OCI-LY1 (cell line): Measurements from ENCODE around the gene FBXO34.

Experiments used
- H2AFZ ChIP-seq: fragments of 200-600 bp; sonication (generic), shearing (Covaris generic); 2 replicates; pipeline ENCODE4 v1.6.0; 2014; ENCODE audit warnings: antibody characterized with exemption, mild to moderate bottlenecking, low read length
- H3F3A ChIP-seq: fragments of 200-600 bp; sonication (generic), shearing (Covaris generic); 2 replicates; pipeline ENCODE4 v1.6.0; 2014; ENCODE audit warnings: mild to moderate bottlenecking, antibody characterized with exemption, low read length, moderate library complexity; ENCODE audit not compliant: insufficient read depth
- H3K27ac ChIP-seq: fragments of 200-600 bp; sonication (generic); 2 replicates; pipeline ENCODE4 v1.5.1; 2014; ENCODE audit warnings: low read length, mixed run types, mild to moderate bottlenecking, low read depth; ENCODE audit not compliant: poor library complexity, severe bottlenecking
- H3K27me3 ChIP-seq: fragments of 200-600 bp; sonication (generic); 2 replicates; pipeline ENCODE4 v1.6.0; 2014; ENCODE audit warnings: antibody characterized with exemption, mild to moderate bottlenecking, low read length, moderate library complexity; ENCODE audit not compliant: insufficient read depth
- H3K36me3 ChIP-seq: fragments of 200-600 bp; sonication (generic); 2 replicates; pipeline ENCODE4 v1.6.1; 2014; ENCODE audit warnings: mild to moderate bottlenecking, antibody characterized with exemption, low read length, moderate library complexity, mixed read lengths; ENCODE audit not compliant: insufficient read depth
- H3K4me1 ChIP-seq: fragments of 200-600 bp; sonication (generic); 2 replicates; pipeline ENCODE4 v1.5.1; 2014; ENCODE audit warnings: mild to moderate bottlenecking, low read length, moderate library complexity; ENCODE audit not compliant: insufficient read depth, severe bottlenecking
- H3K4me2 ChIP-seq: fragments of 200-600 bp; sonication (generic), shearing (Covaris generic); 2 replicates; pipeline ENCODE4 v1.6.1; 2014; ENCODE audit warnings: low read length
- H3K4me3 ChIP-seq: fragments of 200-600 bp; sonication (generic); 2 replicates; pipeline ENCODE4 v1.5.1; 2014; ENCODE audit warnings: low read length, low read depth, mild to moderate bottlenecking, mixed read lengths; ENCODE audit not compliant: poor library complexity, severe bottlenecking
- H3K79me2 ChIP-seq: fragments of 200-600 bp; shearing (Covaris generic); 2 replicates; pipeline ENCODE4 v1.6.1; 2016; ENCODE audit warnings: mixed run types, low read length, mixed read lengths; ENCODE audit not compliant: insufficient read depth
- H3K9ac ChIP-seq: fragments of 200-600 bp; sonication (generic), shearing (Covaris generic); 2 replicates; pipeline ENCODE4 v1.6.1; 2014; ENCODE audit warnings: mild to moderate bottlenecking, low read length, mixed read lengths
- H3K9me2 ChIP-seq: fragments of 200-600 bp; sonication (generic), shearing (Covaris generic); 2 replicates; pipeline ENCODE4 v1.6.1; 2014; ENCODE audit warnings: low read depth, mild to moderate bottlenecking, low read length, mixed read lengths
- H3K9me3 ChIP-seq: fragments of 200-600 bp; shearing (Covaris generic); 2 replicates; pipeline ENCODE4 v1.6.1; 2014; ENCODE audit warnings: low read length, mixed read lengths
- H4K20me1 ChIP-seq: fragments of 200-600 bp; sonication (generic), shearing (Covaris generic); 2 replicates; pipeline ENCODE4 v1.6.0; 2016; ENCODE audit warnings: mild to moderate bottlenecking, low read length; ENCODE audit not compliant: insufficient read depth
- CTCF ChIP-seq: fragments of 200-600 bp; sonication (generic), shearing (Covaris generic); IDR thresholded peaks from 2 replicates; pipeline ENCODE4 v1.5.1; 2017; ENCODE audit warnings: mild to moderate bottlenecking, antibody characterized with exemption, low read length, moderate library complexity, mixed read lengths
- EZH2 ChIP-seq: fragments of 200-600 bp; sonication (generic), shearing (Covaris generic); IDR thresholded peaks from 2 replicates; pipeline ENCODE4 v1.8.0; 2017; ENCODE audit warnings: borderline replicate concordance, mixed run types, mild to moderate bottlenecking, antibody characterized with exemption, low read length, moderate library complexity, mixed read lengths

Gene FBXO34

GRCh38 chr14:55265197-55265596 is 6.0 kb upstream of the FBXO34 start:
- no peaks in the 10 kb centered on the region for H3K79me2 ChIP-seq
- H3F3A ChIP-seq, result no peaks in the 10 kb centered on the region
- no peaks in the 10 kb centered on the region for H3K27me3 ChIP-seq
- no peak overlapping the region for H3K27ac ChIP-seq
- no peak overlapping the region for H3K4me3 ChIP-seq
- H3K4me1 ChIP-seq, result peaks cover 6% of the 10 kb centered on the region
- H3K9me3 ChIP-seq, result peaks cover 3% of the 10 kb centered on the region; the same call in 1 of the 2 replicates
- peak overlapping the region; percentile 100 for H2AFZ ChIP-seq
- H3K9me2 ChIP-seq, result no peaks in the 10 kb centered on the region
- TF ChIP-seq CTCF, result peak; percentile 14; the same call in 1 of the 2 replicates
- no peak for TF ChIP-seq EZH2
- no peaks in the 10 kb centered on the region for H3K36me3 ChIP-seq
- no peak overlapping the region for H3K9ac ChIP-seq
- H3K4me2 ChIP-seq, result no peak overlapping the region
- H4K20me1 ChIP-seq, result no peaks in the 10 kb centered on the region

DNA sequence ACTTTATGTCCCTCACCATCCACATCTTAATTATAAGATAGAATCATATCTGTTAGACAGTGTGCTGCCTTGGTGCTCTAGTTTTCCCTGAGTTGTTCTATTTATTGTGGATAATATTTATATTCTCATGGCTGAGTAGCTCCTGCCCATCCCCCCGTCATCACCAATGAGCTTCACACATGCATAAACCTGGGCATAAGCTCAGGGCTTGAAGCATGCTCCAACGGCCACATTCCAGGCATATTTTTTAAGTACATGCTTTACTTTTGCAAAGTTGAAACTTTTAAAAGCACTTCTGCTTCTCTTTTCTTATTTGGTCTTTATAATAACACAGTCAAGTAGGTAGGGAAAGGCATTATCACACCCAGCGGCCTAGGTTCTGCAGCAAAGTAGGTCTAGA is 3.4 kb upstream of the FBXO34 start:
- peaks cover 18% of the 10 kb centered on the region for H3K4me1 ChIP-seq
- H2AFZ ChIP-seq, result no peak overlapping the region
- no peak overlapping the region for H3K9ac ChIP-seq
- peaks cover 12% of the 10 kb centered on the region for H3K79me2 ChIP-seq
- no peaks in the 10 kb centered on the region for H3K9me2 ChIP-seq
- no peaks in the 10 kb centered on the region for H3K36me3 ChIP-seq
- TF ChIP-seq CTCF (no peak), EZH2 (no peak)
- no peak overlapping the region for H3K27ac ChIP-seq
- no peaks in the 10 kb centered on the region for H3F3A ChIP-seq
- no peaks in the 10 kb centered on the region for H4K20me1 ChIP-seq
- H3K9me3 ChIP-seq, result peaks cover 3% of the 10 kb centered on the region; the same call in 1 of the 2 replicates
- H3K4me2 ChIP-seq, result no peak overlapping the region
- no peaks in the 10 kb centered on the region for H3K27me3 ChIP-seq
- H3K4me3 ChIP-seq, result no peak overlapping the region

DNA sequence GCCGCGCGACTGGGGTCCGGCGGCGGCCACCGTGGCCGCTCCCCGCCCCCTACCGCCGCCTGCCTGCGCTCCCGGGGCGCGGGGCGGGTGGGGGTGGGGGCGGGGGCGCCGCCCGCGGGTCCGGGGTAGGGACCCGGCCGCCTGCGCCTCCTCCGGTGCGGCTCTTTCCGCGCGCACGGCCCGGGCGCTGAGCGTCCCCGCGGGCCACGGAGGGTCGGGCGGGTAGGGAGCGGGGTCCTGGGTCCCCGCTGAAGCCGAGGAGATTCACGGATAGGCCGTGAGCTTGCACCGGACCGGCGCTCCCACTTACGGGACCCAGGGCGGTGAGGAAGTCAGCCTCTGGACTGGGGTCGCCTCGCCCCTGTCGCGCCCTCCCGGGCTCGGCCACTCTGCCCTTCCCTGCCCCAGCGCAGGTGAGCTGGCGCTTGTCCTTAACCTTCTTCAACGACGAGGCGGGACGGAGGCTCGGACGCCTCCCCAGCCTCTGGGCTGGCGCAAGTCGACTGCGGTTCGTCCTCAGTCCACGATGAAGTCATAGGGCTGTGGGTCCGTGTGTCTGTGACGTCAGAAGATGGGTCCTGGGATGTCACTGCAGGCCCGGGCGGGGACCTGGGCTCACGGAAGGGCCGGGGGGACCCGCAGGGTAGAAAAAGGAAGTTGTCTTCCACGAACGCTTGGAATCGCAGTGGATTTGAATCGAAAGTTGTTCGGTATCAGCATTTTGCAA is 514 bp downstream of the FBXO34 start:
- no peak for TF ChIP-seq CTCF
- TF ChIP-seq EZH2, result no peak
- Histone ChIP-seq H3K9me3 (no peaks in the 10 kb centered on the region), H3F3A (no peaks in the 10 kb centered on the region)

More for the DNA sequence above, 514 bp downstream of the FBXO34 start:
- Histone ChIP-seq H4K20me1 (no peaks in the 10 kb centered on the region), H3K9ac (peak overlapping the region; percentile 89), H3K27me3 (no peaks in the 10 kb centered on the region), H3K79me2 (peaks cover 49% of the 10 kb centered on the region), H3K27ac (peak overlapping the region; percentile 71), H3K36me3 (no peaks in the 10 kb centered on the region), H3K4me1 (peaks cover 51% of the 10 kb centered on the region), H3K4me3 (peak overlapping the region; percentile 95), H3K4me2 (peak overlapping the region; percentile 97), H2AFZ (no peak overlapping the region), H3K9me2 (no peaks in the 10 kb centered on the region)
